Neutrophil (primary cell): ENCODE data around the gene BARX2.

Experiments
- H3K27ac ChIP-seq: fragments of 200-600 bp; sonication (generic); 2 replicates; pipeline ENCODE4 v1.5.1; 2016; ENCODE audit warnings: mild to moderate bottlenecking, moderate library complexity
- H3K27me3 ChIP-seq: fragments of 200-600 bp; sonication (generic); 2 replicates; pipeline ENCODE4 v1.6.0; 2016; ENCODE audit warnings: mild to moderate bottlenecking
- H3K36me3 ChIP-seq: fragments of 200-600 bp; sonication (generic); 2 replicates; pipeline ENCODE4 v1.5.1; 2017
- H3K4me1 ChIP-seq, 2 experiments: fragments of 200-600 bp in 1 of 2; sonication (generic) in 1 of 2; 1 replicate in 1 of 2; 2 replicates in 1 of 2; pipeline versions ENCODE4 v1.5.1 to v1.6.1; 2013 to 2016; ENCODE audit warnings: low read depth in 1 of 2, low read length in 1 of 2, mild to moderate bottlenecking in 1 of 2, moderate library complexity in 1 of 2; ENCODE audit not compliant: control insufficient read depth in 1 of 2, insufficient read depth in 1 of 2
- H3K4me3 ChIP-seq, 2 experiments: fragments of 200-600 bp in 1 of 2; sonication (generic) in 1 of 2; 1 replicate in 1 of 2; 2 replicates in 1 of 2; pipeline ENCODE4 v1.5.1; 2013 to 2016; ENCODE audit warnings: low read depth in 1 of 2, low read length in 1 of 2, mild to moderate bottlenecking in 1 of 2, moderate library complexity in 1 of 2
- H3K9me3 ChIP-seq: fragments of 200-600 bp; sonication (generic); 2 replicates; pipeline ENCODE4 v1.5.1; 2016
- TF ChIP-seq, protein P1 (sequence below): fragments of 200-600 bp; sonication (generic); IDR thresholded peaks from 2 replicates; pipeline ENCODE4 v1.5.1; 2016; ENCODE audit warnings: antibody characterized with exemption

BARX2 gene

DNA sequence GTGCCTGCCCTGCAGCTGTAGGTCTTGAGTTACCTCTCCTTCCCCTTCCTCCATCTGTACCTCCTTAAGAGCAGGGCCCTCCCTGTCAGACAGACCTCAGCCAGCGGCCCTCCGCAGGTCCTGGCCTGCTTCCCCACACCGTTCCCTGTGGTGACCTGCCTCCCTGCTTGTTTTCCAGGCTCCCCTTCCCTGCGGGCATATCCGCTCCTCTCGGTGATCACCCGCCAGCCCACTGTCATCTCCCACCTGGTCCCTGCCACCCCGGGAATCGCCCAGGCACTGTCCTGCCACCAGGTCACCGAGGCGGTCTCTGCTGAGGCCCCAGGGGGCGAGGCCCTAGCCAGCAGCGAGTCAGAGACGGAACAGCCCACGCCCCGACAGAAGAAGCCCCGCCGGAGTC, 60.9 kb downstream of the BARX2 start:
- TF ChIP-seq, protein P1, sequence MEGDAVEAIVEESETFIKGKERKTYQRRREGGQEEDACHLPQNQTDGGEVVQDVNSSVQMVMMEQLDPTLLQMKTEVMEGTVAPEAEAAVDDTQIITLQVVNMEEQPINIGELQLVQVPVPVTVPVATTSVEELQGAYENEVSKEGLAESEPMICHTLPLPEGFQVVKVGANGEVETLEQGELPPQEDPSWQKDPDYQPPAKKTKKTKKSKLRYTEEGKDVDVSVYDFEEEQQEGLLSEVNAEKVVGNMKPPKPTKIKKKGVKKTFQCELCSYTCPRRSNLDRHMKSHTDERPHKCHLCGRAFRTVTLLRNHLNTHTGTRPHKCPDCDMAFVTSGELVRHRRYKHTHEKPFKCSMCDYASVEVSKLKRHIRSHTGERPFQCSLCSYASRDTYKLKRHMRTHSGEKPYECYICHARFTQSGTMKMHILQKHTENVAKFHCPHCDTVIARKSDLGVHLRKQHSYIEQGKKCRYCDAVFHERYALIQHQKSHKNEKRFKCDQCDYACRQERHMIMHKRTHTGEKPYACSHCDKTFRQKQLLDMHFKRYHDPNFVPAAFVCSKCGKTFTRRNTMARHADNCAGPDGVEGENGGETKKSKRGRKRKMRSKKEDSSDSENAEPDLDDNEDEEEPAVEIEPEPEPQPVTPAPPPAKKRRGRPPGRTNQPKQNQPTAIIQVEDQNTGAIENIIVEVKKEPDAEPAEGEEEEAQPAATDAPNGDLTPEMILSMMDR = no peak
- H3K4me3 ChIP-seq = no peak overlapping the region
- H3K36me3 ChIP-seq = no peaks in the 10 kb centered on the region
- no peaks in the 10 kb centered on the region for H3K9me3 ChIP-seq
- H3K27ac ChIP-seq = no peak overlapping the region
- no peaks in the 10 kb centered on the region for H3K27me3 ChIP-seq
- H3K4me1 ChIP-seq = no peaks in the 10 kb centered on the region

DNA sequence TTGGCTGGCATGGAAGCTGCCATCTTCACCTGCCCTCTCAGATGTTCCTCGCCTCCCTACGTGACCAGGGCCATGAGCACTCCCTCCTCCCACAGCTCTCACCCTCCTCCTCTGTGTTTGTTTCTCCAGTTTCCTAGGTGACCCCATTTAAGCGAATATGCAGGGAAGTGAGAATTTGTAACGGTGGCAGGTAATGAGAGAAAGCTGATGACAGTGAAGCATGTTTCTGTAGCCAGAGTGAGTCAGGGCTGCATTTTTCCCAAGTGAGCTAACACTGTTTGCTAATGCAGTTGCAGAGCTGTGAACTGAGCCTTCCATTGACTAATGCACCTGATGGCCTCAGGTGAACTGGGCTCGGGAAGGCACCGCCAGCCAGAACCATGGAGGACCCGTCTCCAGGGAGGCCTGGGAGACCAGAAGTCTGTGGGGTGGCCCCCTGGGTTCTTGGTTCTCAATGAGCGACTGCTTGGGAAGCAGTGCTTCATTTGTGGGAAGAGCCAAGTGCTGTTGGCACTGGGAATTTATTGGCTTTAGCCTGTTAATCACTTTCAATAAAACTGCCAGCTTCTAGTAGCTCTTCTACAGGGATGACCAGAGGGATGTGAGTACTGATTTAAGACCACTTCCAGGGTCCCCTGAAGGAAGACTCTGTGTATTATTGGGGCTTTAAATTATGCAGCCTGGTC, 64.5 kb downstream of the BARX2 start:
- TF ChIP-seq, protein P1 = no peak
- Histone ChIP-seq H3K27ac (no peak overlapping the region), H3K9me3 (no peaks in the 10 kb centered on the region), H3K36me3 (no peaks in the 10 kb centered on the region), H3K4me1 (no peaks in the 10 kb centered on the region), H3K4me3 (no peak overlapping the region), H3K27me3 (no peaks in the 10 kb centered on the region)

DNA sequence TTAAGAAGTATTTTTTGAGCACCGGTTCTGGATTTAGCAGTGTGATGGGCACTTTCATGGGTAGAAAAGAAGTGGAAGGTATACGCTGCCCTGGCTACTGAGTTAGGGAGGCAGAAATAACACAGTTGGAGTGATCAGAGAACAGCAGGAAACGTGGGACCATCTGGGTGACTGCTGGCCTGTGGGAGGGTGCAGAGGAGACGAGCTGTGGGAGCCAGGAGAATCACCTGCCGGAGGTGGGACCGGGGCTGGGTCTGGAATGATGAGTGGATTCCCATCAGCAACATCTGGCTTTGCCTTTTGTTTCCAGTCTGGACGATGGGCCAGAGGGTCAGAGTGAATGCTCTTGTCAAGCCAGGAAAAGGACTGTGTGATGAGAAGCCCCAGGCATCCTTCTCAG, 66.5 kb downstream of the BARX2 start:
- no peaks in the 10 kb centered on the region for H3K4me1 ChIP-seq
- H3K4me3 ChIP-seq = no peak overlapping the region
- TF ChIP-seq, protein P1 = no peak
- H3K27me3 ChIP-seq = no peaks in the 10 kb centered on the region
- no peak overlapping the region for H3K27ac ChIP-seq
- no peaks in the 10 kb centered on the region for H3K9me3 ChIP-seq
- H3K36me3 ChIP-seq = no peaks in the 10 kb centered on the region

DNA sequence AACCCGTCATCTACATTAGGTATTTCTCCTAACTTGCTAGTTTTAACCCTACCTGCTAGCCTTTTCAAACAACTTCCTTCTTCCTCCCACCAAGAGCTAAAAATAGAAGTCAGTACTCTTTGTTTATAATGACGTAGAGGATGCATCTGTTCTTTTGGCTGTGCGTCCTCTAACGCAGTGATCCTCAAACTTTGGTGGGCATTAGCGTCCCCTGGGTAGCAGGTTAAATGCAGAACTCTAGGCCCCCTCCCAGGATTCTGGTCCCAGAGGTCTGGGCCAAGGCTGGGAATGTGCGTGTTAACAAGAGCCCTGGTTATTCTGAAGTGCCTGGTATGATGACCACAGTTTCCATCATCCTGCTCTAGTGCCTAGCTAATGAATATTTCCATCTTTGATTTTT, 67.6 kb downstream of the BARX2 start:
- H3K4me3 ChIP-seq = no peak overlapping the region
- no peak overlapping the region for H3K27ac ChIP-seq
- H3K27me3 ChIP-seq = no peaks in the 10 kb centered on the region
- no peaks in the 10 kb centered on the region for H3K9me3 ChIP-seq
- no peaks in the 10 kb centered on the region for H3K4me1 ChIP-seq
- H3K36me3 ChIP-seq = no peaks in the 10 kb centered on the region
- TF ChIP-seq, protein P1 = no peak

DNA sequence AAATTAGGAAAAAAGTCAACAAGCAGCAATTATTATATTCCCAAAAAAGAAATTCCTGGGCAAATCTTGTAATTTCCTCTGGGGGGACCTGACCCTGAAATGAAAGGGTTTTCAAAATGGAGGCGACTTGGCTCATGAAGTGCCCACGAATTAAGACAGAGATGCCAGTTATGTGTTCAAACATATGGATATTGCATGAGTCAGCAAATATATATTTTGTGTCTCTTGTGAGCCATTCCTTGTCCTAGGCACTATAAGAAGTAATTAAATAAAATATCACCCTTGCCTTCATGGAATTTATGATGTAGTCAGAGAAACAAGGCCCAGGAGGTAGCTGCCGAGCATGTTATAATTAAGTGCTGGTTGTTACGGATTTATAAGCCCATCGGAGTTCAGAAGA, 68.6 kb downstream of the BARX2 start:
- Histone ChIP-seq H3K4me1 (no peaks in the 10 kb centered on the region), H3K36me3 (no peaks in the 10 kb centered on the region), H3K9me3 (no peaks in the 10 kb centered on the region), H3K27me3 (no peaks in the 10 kb centered on the region), H3K27ac (no peak overlapping the region), H3K4me3 (no peak overlapping the region)
- TF ChIP-seq, protein P1 = no peak

DNA sequence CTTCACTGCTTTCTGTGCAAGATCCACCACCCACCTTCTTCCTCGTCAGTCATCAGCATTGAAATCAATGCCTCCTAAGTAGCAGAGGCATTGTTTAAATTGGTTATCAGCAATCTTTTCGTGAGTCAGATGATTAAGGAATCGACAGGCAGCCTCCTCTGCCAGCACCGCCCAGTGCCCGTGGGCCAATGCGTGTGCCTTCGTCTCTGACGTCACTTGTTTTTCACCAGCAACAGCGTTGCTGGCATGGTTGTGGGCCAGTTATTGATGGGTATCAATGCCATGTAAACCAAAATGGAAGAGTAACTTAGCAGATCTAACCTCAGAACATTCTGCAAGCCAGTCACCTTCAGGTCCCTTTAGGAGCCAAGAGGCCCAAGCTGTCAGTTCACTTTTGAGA, 69.6 kb downstream of the BARX2 start:
- no peak overlapping the region for H3K4me3 ChIP-seq
- no peaks in the 10 kb centered on the region for H3K36me3 ChIP-seq
- no peak overlapping the region for H3K27ac ChIP-seq
- H3K27me3 ChIP-seq = no peaks in the 10 kb centered on the region
- no peaks in the 10 kb centered on the region for H3K4me1 ChIP-seq
- TF ChIP-seq, protein P1 = no peak
- no peaks in the 10 kb centered on the region for H3K9me3 ChIP-seq
